H9 (cell line): ENCODE data around the gene MSI1. TPM values are rescaled to one million over a fixed set of nuclear protein-coding genes. Genes with fewer than 3 reads are reported as not detected.

ENCODE experiments used
- DNase-seq: peaks from one replicate; pipeline ENCODE4 v3.0.0-alpha.2; 2017
- H2AFZ ChIP-seq: one replicate; pipeline ENCODE4 v1.6.1; 2013; ENCODE audit warnings: mild to moderate bottlenecking, low read length, control low read depth, moderate library complexity
- H2AK5ac ChIP-seq: 2 replicates; pipeline ENCODE4 v1.6.1; 2013; ENCODE audit warnings: low read length, control low read depth, mixed read lengths; ENCODE audit not compliant: insufficient read length
- H2BK120ac ChIP-seq: one replicate; pipeline ENCODE4 v1.6.1; 2013; ENCODE audit warnings: low read depth, mild to moderate bottlenecking, low read length, control low read depth, inconsistent platforms; ENCODE audit not compliant: poor library complexity, severe bottlenecking
- H2BK12ac ChIP-seq: 2 replicates; pipeline ENCODE4 v1.6.1; 2013; ENCODE audit warnings: low read length, control low read depth, mixed read lengths, low read depth; ENCODE audit not compliant: insufficient read length
- H2BK15ac ChIP-seq: 2 replicates; pipeline ENCODE4 v1.6.1; 2013; ENCODE audit warnings: low read depth, low read length, control low read depth
- H2BK20ac ChIP-seq: one replicate; pipeline ENCODE4 v1.6.1; 2013; ENCODE audit warnings: low read depth, mild to moderate bottlenecking, low read length, control low read depth, inconsistent platforms; ENCODE audit not compliant: poor library complexity, severe bottlenecking
- H2BK5ac ChIP-seq: 2 replicates; pipeline ENCODE4 v1.6.1; 2013; ENCODE audit warnings: low read length, control low read depth, mixed read lengths; ENCODE audit not compliant: insufficient read length
- H3K14ac ChIP-seq: 2 replicates; pipeline ENCODE4 v1.6.1; 2013; ENCODE audit warnings: low read length, control low read depth; ENCODE audit not compliant: insufficient read depth
- H3K18ac ChIP-seq: 2 replicates; pipeline ENCODE4 v1.6.1; 2013; ENCODE audit warnings: low read depth, mild to moderate bottlenecking, mixed read lengths, low read length, control low read depth; ENCODE audit not compliant: insufficient read length
- H3K23ac ChIP-seq: 2 replicates; pipeline ENCODE4 v1.6.1; 2013; ENCODE audit warnings: low read length, control low read depth, mixed read lengths, low read depth; ENCODE audit not compliant: insufficient read length
- H3K23me2 ChIP-seq: 2 replicates; pipeline ENCODE4 v1.6.1; 2013; ENCODE audit warnings: low read depth, mild to moderate bottlenecking, mixed read lengths, low read length, control low read depth; ENCODE audit not compliant: insufficient read length, poor library complexity, severe bottlenecking
- H3K27ac ChIP-seq: 2 replicates; pipeline ENCODE4 v1.5.1; 2013; ENCODE audit warnings: low read length, control low read depth, mixed read lengths, low read depth; ENCODE audit not compliant: insufficient read length
- H3K27me3 ChIP-seq: 2 replicates; pipeline ENCODE4 v1.6.1; 2013; ENCODE audit warnings: low read length, control low read depth, inconsistent platforms; ENCODE audit not compliant: insufficient read depth
- H3K4ac ChIP-seq: 2 replicates; pipeline ENCODE4 v1.6.1; 2013; ENCODE audit warnings: low read depth, mild to moderate bottlenecking, control low read depth, inconsistent platforms, low read length, moderate library complexity
- H3K4me1 ChIP-seq: 2 replicates; pipeline ENCODE4 v1.6.1; 2013; ENCODE audit warnings: low read length, control low read depth, inconsistent platforms; ENCODE audit not compliant: insufficient read depth
- H3K4me2 ChIP-seq: 2 replicates; pipeline ENCODE4 v1.6.1; 2013; ENCODE audit warnings: low read length, control low read depth, mixed read lengths; ENCODE audit not compliant: insufficient read length, insufficient read depth
- H3K56ac ChIP-seq: 2 replicates; pipeline ENCODE4 v1.6.1; 2013; ENCODE audit warnings: low read depth, mild to moderate bottlenecking, mixed read lengths, low read length, control low read depth; ENCODE audit not compliant: insufficient read length
- H3K79me1 ChIP-seq: 2 replicates; pipeline ENCODE4 v1.6.1; 2013; ENCODE audit warnings: low read depth, mild to moderate bottlenecking, moderate library complexity, low read length, control low read depth, inconsistent platforms; ENCODE audit not compliant: insufficient read depth, poor library complexity, severe bottlenecking
- H3K79me2 ChIP-seq: 2 replicates; pipeline ENCODE4 v1.6.1; 2013; ENCODE audit warnings: low read length, control low read depth, inconsistent platforms; ENCODE audit not compliant: insufficient read depth
- H3K9ac ChIP-seq: 2 replicates; pipeline ENCODE4 v1.6.1; 2013; ENCODE audit warnings: low read length, control low read depth, mixed read lengths; ENCODE audit not compliant: insufficient read length; ENCODE audit errors: extremely low read depth
- H3K9me3 ChIP-seq: one replicate; pipeline ENCODE4 v1.6.1; 2013; ENCODE audit warnings: low read depth, low read length, inconsistent platforms; ENCODE audit not compliant: control insufficient read depth
- H3T11ph ChIP-seq: one replicate; pipeline ENCODE4 v1.6.1; 2013; ENCODE audit warnings: mild to moderate bottlenecking, low read length, control low read depth, inconsistent platforms
- H4K20me1 ChIP-seq: one replicate; pipeline ENCODE4 v1.6.1; 2013; ENCODE audit not compliant: control insufficient read depth, insufficient read length, insufficient read depth
- H4K5ac ChIP-seq: 2 replicates; pipeline ENCODE4 v1.6.1; 2013; ENCODE audit warnings: low read depth, mild to moderate bottlenecking, mixed read lengths, low read length, control low read depth; ENCODE audit not compliant: insufficient read length
- H4K8ac ChIP-seq: replicated peaks from 2 replicates; pipeline ENCODE4 v1.6.1; 2013; ENCODE audit warnings: low read length, control low read depth, mixed read lengths, low read depth; ENCODE audit not compliant: insufficient read length
- H4K91ac ChIP-seq: 2 replicates; pipeline ENCODE4 v1.6.1; 2013; ENCODE audit warnings: low read depth, mild to moderate bottlenecking, moderate library complexity, mixed read lengths, low read length, control low read depth; ENCODE audit not compliant: insufficient read length
- H3K27ac Mint-ChIP-seq, 3 experiments: 2 replicates in 2 of 3; 3 replicates in 1 of 3; pipeline ENCODE4 v1.8.0; 2020 to 2021; ENCODE audit warnings: mixed read lengths in 3 of 3, mild to moderate bottlenecking in 1 of 3, moderate library complexity in 1 of 3
- H3K27me3 Mint-ChIP-seq: 2 replicates; pipeline ENCODE4 v1.8.0; 2021; ENCODE audit warnings: low read depth, mild to moderate bottlenecking, moderate library complexity, mixed read lengths
- H3K36me3 Mint-ChIP-seq, 3 experiments: 2 replicates in 2 of 3; 3 replicates in 1 of 3; pipeline ENCODE4 v1.8.0; 2020 to 2021; ENCODE audit warnings: low read depth in 3 of 3, mixed read lengths in 3 of 3; ENCODE audit not compliant: insufficient read depth in 1 of 3
- H3K4me1 Mint-ChIP-seq, 2 experiments: 2 replicates each; pipeline ENCODE4 v1.8.0; 2020; ENCODE audit warnings: mixed read lengths in 2 of 2
- H3K4me3 Mint-ChIP-seq, 2 experiments: 2 replicates in 1 of 2; 3 replicates in 1 of 2; pipeline ENCODE4 v1.8.0; 2020 to 2021; ENCODE audit warnings: mild to moderate bottlenecking in 2 of 2, mixed read lengths in 2 of 2, moderate library complexity in 1 of 2
- H3K9me3 Mint-ChIP-seq, 2 experiments: 2 replicates in 1 of 2; 3 replicates in 1 of 2; pipeline ENCODE4 v1.8.0; 2020; ENCODE audit warnings: mild to moderate bottlenecking in 2 of 2, mixed read lengths in 2 of 2, moderate library complexity in 1 of 2
- WGBS: extraction: QIAGEN DNeasy Blood & Tissue Kit; methylation state at CpG from one replicate; pipeline ENCODE4 v1.1.7; 2013; ENCODE audit warnings: missing lambda C conversion rate, low lambda C conversion rate, mixed read lengths; ENCODE audit not compliant: insufficient read length; ENCODE audit errors: extremely low coverage; 5-methylcytosine and 5-hydroxymethylcytosine counted together
- total RNA-seq: library from RNA; stranded (reverse); gene quantifications from 2 replicates; pipeline ENCODE4 v1.2.1, GENCODE V29; 2021
- TF ChIP-seq, protein P1 (sequence below): fragments of 200-600 bp; sonication (generic); conservative IDR thresholded peaks from 3 replicates; pipeline ENCODE4 v1.8.0; 2021; ENCODE audit warnings: antibody characterized with exemption, mild to moderate bottlenecking

MSI1 gene
- total RNA-seq, 1 experiment from 2014 or later = 91.5 TPM

DNA sequence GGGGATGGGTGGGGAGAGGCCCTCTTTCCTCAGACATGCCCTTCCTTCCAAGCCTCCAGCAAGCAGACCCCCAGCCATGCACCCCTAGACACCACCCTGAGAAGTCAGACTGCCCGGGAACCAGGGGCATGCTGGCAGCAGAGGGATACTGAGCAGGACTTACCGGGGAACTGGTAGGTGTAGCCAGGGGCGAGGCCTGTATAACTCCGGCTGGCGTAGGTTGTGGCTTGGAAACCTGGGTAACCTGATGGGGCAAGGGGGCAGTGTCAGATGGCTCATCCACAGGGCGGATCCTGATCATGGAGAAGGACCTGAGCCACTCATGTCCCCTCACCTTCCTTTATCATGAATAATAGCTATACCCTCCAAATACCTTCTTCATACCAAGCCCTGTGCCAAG is 15.8 kb downstream of the MSI1 start:
- Histone ChIP-seq H3K27me3 (no peaks in the 10 kb centered on the region), H3K27ac (no peak overlapping the region), H3K79me1 (no peaks in the 10 kb centered on the region), H2BK12ac (no peak overlapping the region), H4K8ac (no peak overlapping the region), H3K4ac (no peak overlapping the region), H4K91ac (no peak overlapping the region), H3K4me2 (no peak overlapping the region), H2BK120ac (no peak overlapping the region), H3K23me2 (no peaks in the 10 kb centered on the region), H2AK5ac (no peak overlapping the region), H4K5ac (no peak overlapping the region), H3K9me3 (no peaks in the 10 kb centered on the region), H3K4me1 (no peaks in the 10 kb centered on the region), H2AFZ (no peak overlapping the region), H3K14ac (no peak overlapping the region), H2BK15ac (no peak overlapping the region), H3K23ac (no peak overlapping the region), H2BK20ac (no peak overlapping the region), H3K18ac (no peak overlapping the region), H4K20me1 (no peaks in the 10 kb centered on the region), H3K79me2 (no peaks in the 10 kb centered on the region), H3K9ac (no peak overlapping the region), H3T11ph (no peak overlapping the region), H2BK5ac (no peak overlapping the region), H3K56ac (no peak overlapping the region)
- peaks cover 37 to 82% (median 80%) of the 10 kb centered on the region in 3 experiments for H3K36me3 Mint-ChIP-seq
- H3K27ac Mint-ChIP-seq = no peak overlapping the region
- no CpG with 5 or more reads among the region's 6 CpGs for WGBS
- DNase-seq = no peak
- TF ChIP-seq, protein P1, sequence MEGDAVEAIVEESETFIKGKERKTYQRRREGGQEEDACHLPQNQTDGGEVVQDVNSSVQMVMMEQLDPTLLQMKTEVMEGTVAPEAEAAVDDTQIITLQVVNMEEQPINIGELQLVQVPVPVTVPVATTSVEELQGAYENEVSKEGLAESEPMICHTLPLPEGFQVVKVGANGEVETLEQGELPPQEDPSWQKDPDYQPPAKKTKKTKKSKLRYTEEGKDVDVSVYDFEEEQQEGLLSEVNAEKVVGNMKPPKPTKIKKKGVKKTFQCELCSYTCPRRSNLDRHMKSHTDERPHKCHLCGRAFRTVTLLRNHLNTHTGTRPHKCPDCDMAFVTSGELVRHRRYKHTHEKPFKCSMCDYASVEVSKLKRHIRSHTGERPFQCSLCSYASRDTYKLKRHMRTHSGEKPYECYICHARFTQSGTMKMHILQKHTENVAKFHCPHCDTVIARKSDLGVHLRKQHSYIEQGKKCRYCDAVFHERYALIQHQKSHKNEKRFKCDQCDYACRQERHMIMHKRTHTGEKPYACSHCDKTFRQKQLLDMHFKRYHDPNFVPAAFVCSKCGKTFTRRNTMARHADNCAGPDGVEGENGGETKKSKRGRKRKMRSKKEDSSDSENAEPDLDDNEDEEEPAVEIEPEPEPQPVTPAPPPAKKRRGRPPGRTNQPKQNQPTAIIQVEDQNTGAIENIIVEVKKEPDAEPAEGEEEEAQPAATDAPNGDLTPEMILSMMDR = no peak
- H3K4me1 Mint-ChIP-seq = peaks cover 5 to 11% of the 10 kb centered on the region in 2 experiments
- H3K27me3 Mint-ChIP-seq = no peaks in the 10 kb centered on the region
- H3K9me3 Mint-ChIP-seq = no peaks in the 10 kb centered on the region
- no peak overlapping the region for H3K4me3 Mint-ChIP-seq
